PC-3 (cell line): ENCODE data around the gene MX1. TPM values are rescaled to one million over a fixed set of nuclear protein-coding genes. Genes with fewer than 3 reads are reported as not detected.

Experiments used
- ATAC-seq: fragments of 200-7000 bp; cut with Tn5 transposase; 2 replicates; pipeline ENCODE4 v1.9.1; 2020; ENCODE audit warnings: mild to moderate bottlenecking, moderate library complexity
- BruUV-seq: library from RNA; stranded (reverse); fragments of 400-500 nt; replicated peaks from 2 replicates; lab custom pipeline; 2021; lab: Mats Ljungman, UMichigan
- CTCF ChIA-PET: fragments of 300-600 bp; sonication (Branson Sonifier 250); formaldehyde crosslinking; loops from one replicate; lab custom pipeline; 2022; ENCODE audit warnings: antibody characterized with exemption; lab: Charles Lee
- POLR2A ChIA-PET: fragments of 300-600 bp; sonication (Branson Sonifier 250); formaldehyde crosslinking; loops from one replicate; lab custom pipeline; 2022; ENCODE audit warnings: antibody characterized with exemption; ENCODE audit not compliant: unreplicated experiment; lab: Charles Lee
- DNase-seq: peaks from one replicate; pipeline ENCODE4 v3.0.0-alpha.2; 2015
- H2AFZ ChIP-seq: fragments of 300-600 bp; sonication (generic); 2 replicates; pipeline ENCODE4 v1.6.0; 2016; ENCODE audit warnings: antibody characterized with exemption, low read length
- H3F3A ChIP-seq: fragments of 300-600 bp; sonication (generic); one replicate; pipeline ENCODE4 v1.6.0; 2017; ENCODE audit warnings: antibody characterized with exemption, low read length, control low read depth, mild to moderate bottlenecking; ENCODE audit not compliant: unreplicated experiment
- H3K27ac ChIP-seq: fragments of 300-600 bp; sonication (generic); 2 replicates; pipeline ENCODE4 v1.5.1; 2016; ENCODE audit warnings: mild to moderate bottlenecking, low read length
- H3K27me3 ChIP-seq: fragments of 300-600 bp; sonication (generic); 2 replicates; pipeline ENCODE4 v1.6.1; 2016; ENCODE audit warnings: low read length, mixed read lengths
- H3K36me3 ChIP-seq: fragments of 300-600 bp; sonication (generic); 2 replicates; pipeline ENCODE4 v1.6.1; 2016; ENCODE audit warnings: low read depth, mixed run types, low read length, mixed read lengths
- H3K4me1 ChIP-seq: fragments of 300-600 bp; sonication (generic); 2 replicates; pipeline ENCODE4 v1.5.1; 2016; ENCODE audit warnings: low read length; ENCODE audit not compliant: insufficient read depth
- H3K4me2 ChIP-seq: fragments of 300-600 bp; sonication (generic); 2 replicates; pipeline ENCODE4 v1.6.0; 2016; ENCODE audit warnings: low read length
- H3K4me3 ChIP-seq: fragments of 300-600 bp; sonication (generic); 2 replicates; pipeline ENCODE4 v1.5.1; 2016; ENCODE audit warnings: mild to moderate bottlenecking, low read length, mixed read lengths
- H3K79me2 ChIP-seq: fragments of 300-600 bp; sonication (generic); 2 replicates; pipeline ENCODE4 v1.6.1; 2017; ENCODE audit warnings: low read length, mixed read lengths
- H3K9ac ChIP-seq: fragments of 300-600 bp; sonication (generic); 2 replicates; pipeline ENCODE4 v1.6.0; 2016; ENCODE audit warnings: mild to moderate bottlenecking, low read length
- H3K9me2 ChIP-seq: fragments of 300-600 bp; sonication (generic); replicated peaks from 2 replicates; pipeline ENCODE4 v1.6.1; 2016; ENCODE audit warnings: mixed run types, low read length, mixed read lengths
- H3K9me3 ChIP-seq: fragments of 300-600 bp; sonication (generic); 2 replicates; pipeline ENCODE4 v1.6.1; 2016; ENCODE audit warnings: low read length, mixed read lengths
- H4K20me1 ChIP-seq: fragments of 300-600 bp; sonication (generic); 2 replicates; pipeline ENCODE4 v1.6.1; 2016; ENCODE audit warnings: low read length, mixed read lengths
- CTCF ChIP-seq: fragments of 300-600 bp; sonication (generic); conservative IDR thresholded peaks from 2 replicates; pipeline ENCODE4 v1.5.1; 2017; ENCODE audit warnings: antibody characterized with exemption, low read depth, mild to moderate bottlenecking, low read length
- EZH2 ChIP-seq: fragments of 300-600 bp; sonication (generic); IDR thresholded peaks from one replicate; pipeline ENCODE4 v1.6.1; 2017; ENCODE audit warnings: antibody characterized with exemption, mild to moderate bottlenecking, low read length; ENCODE audit not compliant: unreplicated experiment
- EZH2phosphoT487 ChIP-seq: fragments of 300-600 bp; sonication (generic); IDR thresholded peaks from 2 replicates; pipeline ENCODE4 v1.6.1; 2018; ENCODE audit warnings: mild to moderate bottlenecking, antibody characterized with exemption, low read length, borderline replicate concordance
- intact Hi-C: fragments of 100-400 bp; cut with micrococcal nuclease; formaldehyde crosslinking; loops from 2 replicates; pipeline ENCODE4 v1.9.0; 2023
- total RNA-seq: library from RNA; depleted of rRNA; stranded (reverse); fragments of >200 nt; gene quantifications from 2 replicates; pipeline ENCODE4 v1.2.3, GENCODE V29; 2014

The MX1 gene
- total RNA-seq, 1 experiment from 2014 or later = 12.6 TPM

- H3K4me3 ChIP-seq = no peak overlapping the region
- ChIA-PET POLR2A (no interaction called here), CTCF (no interaction called here)
- no TSS peak for BruUV-seq
- H3K9me3 ChIP-seq = no peaks in the 10 kb centered on the region
- H3K4me2 ChIP-seq = no peak overlapping the region
- H4K20me1 ChIP-seq = no peaks in the 10 kb centered on the region
- no peak overlapping the region for H2AFZ ChIP-seq
- H3K9ac ChIP-seq = no peak overlapping the region
- ATAC-seq (peak; percentile 68), DNase-seq (peak; percentile 35)
- H3K27ac ChIP-seq = no peak overlapping the region
- no peaks in the 10 kb centered on the region for H3F3A ChIP-seq
- H3K9me2 ChIP-seq = no peaks in the 10 kb centered on the region
- H3K27me3 ChIP-seq = no peaks in the 10 kb centered on the region
- no peaks in the 10 kb centered on the region; the same call in 1 of the 2 replicates for H3K36me3 ChIP-seq
- no peaks in the 10 kb centered on the region for H3K4me1 ChIP-seq
- TF ChIP-seq EZH2 (no peak), CTCF (no peak), EZH2phosphoT487 (no peak)
- H3K79me2 ChIP-seq = no peaks in the 10 kb centered on the region
- intact Hi-C loops = no loop called here
Observed at GRCh38 chr21:41488080-41488479, 62.0 kb downstream of the MX1 start.

GRCh38 chr21:41489329-41489728, 63.3 kb downstream of the MX1 start:
- H3K79me2 ChIP-seq = no peaks in the 10 kb centered on the region
- H3K27me3 ChIP-seq = no peaks in the 10 kb centered on the region
- no peaks in the 10 kb centered on the region for H3K9me3 ChIP-seq
- POLR2A ChIA-PET = no interaction called here
- H2AFZ ChIP-seq = no peak overlapping the region
- intact Hi-C loops = no loop called here
- H3K27ac ChIP-seq = no peak overlapping the region
- BruUV-seq = no TSS peak
- H3K4me3 ChIP-seq = no peak overlapping the region
- CTCF ChIA-PET = no interaction called here
- H3K4me2 ChIP-seq = no peak overlapping the region
- H4K20me1 ChIP-seq = no peaks in the 10 kb centered on the region
- H3F3A ChIP-seq = no peaks in the 10 kb centered on the region
- H3K9me2 ChIP-seq = no peaks in the 10 kb centered on the region
- no peak overlapping the region for H3K9ac ChIP-seq
- TF ChIP-seq EZH2 = no peak
- no peak for TF ChIP-seq CTCF
- no peak for TF ChIP-seq EZH2phosphoT487
- ATAC-seq = no peak
- no peak for DNase-seq
- H3K36me3 ChIP-seq = no peaks in the 10 kb centered on the region; the same call in 1 of the 2 replicates
- no peaks in the 10 kb centered on the region for H3K4me1 ChIP-seq

GRCh38 chr21:41490330-41490729, 64.3 kb downstream of the MX1 start:
- Histone ChIP-seq H3K27ac (no peak overlapping the region), H3K9me3 (no peaks in the 10 kb centered on the region), H3K9ac (no peak overlapping the region), H3K36me3 (no peaks in the 10 kb centered on the region; the same call in 1 of the 2 replicates), H4K20me1 (no peaks in the 10 kb centered on the region), H3K4me3 (no peak overlapping the region), H3F3A (no peaks in the 10 kb centered on the region), H3K4me2 (no peak overlapping the region), H3K9me2 (no peaks in the 10 kb centered on the region), H3K4me1 (no peaks in the 10 kb centered on the region), H3K79me2 (no peaks in the 10 kb centered on the region), H2AFZ (no peak overlapping the region), H3K27me3 (no peaks in the 10 kb centered on the region)
- no peak for ATAC-seq
- intact Hi-C loops = no loop called here
- TF ChIP-seq EZH2phosphoT487 (no peak), EZH2 (no peak)
- no peak for DNase-seq
- BruUV-seq = no TSS peak
- CTCF ChIA-PET = no interaction called here
- POLR2A ChIA-PET = no interaction called here
